GM18520 (cell line): ENCODE results near the gene IFIT5.
"Not testable (repeated sequence)": the region's sequence is repeated elsewhere in the genome, so short reads cannot be mapped to it uniquely, and the experiment has no call there.

Experiments
- ATAC-seq: cut with Tn5 transposase; IDR thresholded peaks from one replicate; pipeline ENCODE4 v1.9.1; 2021; ENCODE audit not compliant: unreplicated experiment

The IFIT5 gene

DNA sequence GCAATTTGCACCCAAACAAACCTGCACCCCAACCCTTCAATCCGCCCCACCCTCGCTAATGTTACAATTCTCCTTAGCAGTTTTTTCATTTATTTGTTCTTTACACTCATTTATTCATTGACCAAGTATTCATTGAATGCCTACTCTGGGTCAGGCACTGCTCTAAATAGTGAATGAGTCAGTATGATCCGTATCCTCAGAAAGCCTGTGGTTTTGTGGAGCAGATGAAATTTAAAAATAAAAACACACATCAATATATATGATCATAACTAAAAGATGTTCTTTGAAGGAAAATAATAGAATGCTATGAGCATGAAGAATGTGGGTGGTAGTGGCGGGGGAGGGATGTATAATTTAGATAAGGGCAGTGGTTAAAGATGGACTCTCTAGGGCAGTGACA lies 13.3 kb downstream of the IFIT5 start:
- ATAC-seq, result no peak

DNA sequence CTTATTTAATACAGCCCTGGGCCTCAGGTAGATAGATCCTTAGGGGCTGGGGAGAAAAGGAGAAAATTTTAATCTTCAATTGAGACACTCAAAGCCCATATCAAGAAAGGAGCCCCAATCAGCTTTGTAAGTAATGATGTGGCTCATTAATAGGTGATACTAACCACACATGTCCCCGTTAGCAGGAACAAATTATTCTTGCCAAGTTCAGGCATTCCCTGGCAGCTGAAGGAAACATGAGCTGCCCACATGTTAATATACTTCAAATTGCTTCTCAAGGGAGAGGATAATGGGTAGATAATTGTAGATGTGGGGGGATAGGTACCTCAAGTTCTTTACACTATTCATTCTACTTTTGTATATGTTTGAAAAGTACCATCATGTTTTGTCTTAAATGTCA lies 14.5 kb downstream of the IFIT5 start:
- ATAC-seq, result no peak

DNA sequence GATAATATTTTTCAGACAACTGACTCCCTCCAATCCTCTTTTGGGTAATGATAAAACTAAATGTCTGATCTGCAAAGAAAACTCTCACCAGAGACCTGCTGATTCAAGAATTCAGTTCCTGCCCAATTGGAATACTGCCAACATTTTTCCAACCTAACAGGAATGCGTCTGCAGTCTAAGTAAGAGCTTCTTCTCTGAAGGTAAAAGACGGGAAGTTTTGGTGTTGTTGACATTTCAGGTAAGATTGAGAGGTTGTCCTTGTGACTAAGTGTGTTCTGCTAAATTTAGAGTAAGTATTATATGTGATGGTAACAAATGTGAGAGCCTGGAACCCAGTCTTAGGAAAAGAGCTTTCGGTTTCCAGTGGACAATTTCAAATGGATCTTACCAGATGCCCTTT lies 17.6 kb downstream of the IFIT5 start:
- no peak for ATAC-seq

DNA sequence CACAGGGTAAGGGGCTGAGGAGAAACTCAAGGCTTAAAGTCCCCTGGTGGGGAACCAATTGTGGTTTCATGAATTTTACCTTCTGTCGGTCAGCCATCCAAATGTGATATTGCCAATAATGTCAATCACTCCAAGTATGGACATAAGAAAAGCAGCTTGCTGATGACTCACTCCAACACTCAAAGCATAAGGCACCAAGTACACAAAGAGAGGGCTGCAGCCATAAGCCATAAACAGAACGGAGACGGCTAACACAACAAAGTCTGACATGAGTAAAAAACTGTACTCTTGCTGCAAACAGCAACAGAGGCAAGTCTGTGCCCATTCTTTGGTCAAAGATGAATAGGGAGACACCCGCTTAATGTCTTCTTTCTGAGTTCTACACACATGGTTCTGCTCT lies 24.2 kb downstream of the IFIT5 start:
- ATAC-seq, result no peak

DNA sequence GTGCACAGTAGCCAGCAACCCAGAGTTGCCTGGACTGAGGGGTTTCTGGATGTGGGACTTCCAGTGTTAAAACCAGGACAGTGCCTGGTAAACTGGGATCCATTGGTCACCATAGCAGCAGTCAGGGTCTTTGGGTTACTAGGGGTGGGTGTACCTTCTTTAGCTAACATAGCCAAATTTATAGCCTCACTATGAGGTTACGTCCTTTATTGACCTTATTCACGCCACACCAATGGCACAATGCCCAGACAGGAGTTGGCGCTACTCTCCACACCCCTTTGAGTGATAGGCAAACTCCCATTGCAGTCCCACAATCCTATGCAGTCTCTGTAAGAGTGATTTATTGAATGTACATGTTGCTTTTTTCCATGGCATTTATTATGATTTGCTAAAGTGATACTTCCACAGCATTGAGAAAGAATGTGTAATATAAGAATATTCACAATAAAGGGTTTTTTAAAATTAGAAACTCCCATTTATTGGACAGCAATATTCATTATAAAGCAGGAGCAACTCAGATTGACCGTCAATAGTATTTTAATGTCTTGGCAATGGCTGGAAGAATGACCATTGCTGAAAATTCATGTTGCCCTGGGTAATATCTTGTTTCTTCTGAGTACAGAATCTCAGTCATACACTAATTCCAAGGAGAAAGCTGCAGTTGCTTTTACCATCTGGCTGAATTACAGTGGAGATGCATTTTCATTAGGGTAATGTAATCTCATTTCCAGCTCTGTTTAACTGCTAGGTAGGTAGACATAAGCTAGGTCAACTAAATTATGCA lies 26.1 kb downstream of the IFIT5 start:
- ATAC-seq, result no peak

DNA sequence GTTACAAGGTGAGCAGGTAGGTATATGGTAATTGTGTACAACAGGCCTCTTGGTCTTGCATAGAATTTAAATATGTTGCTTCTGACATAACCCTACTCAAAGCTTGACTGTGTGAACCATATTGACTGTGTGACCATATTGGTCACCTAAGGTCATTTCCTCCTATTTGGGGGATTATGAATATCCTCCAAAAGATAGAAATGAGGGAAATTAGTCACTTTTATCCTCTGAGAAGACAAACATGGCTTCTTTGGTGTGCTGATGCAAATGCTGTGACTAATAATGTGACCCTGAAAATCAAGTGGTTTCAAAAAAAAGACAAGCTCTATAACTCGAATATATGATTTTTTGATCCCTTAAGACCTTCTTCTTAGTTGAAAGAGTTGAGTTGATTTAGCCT lies 27.9 kb downstream of the IFIT5 start:
- no peak for ATAC-seq

DNA sequence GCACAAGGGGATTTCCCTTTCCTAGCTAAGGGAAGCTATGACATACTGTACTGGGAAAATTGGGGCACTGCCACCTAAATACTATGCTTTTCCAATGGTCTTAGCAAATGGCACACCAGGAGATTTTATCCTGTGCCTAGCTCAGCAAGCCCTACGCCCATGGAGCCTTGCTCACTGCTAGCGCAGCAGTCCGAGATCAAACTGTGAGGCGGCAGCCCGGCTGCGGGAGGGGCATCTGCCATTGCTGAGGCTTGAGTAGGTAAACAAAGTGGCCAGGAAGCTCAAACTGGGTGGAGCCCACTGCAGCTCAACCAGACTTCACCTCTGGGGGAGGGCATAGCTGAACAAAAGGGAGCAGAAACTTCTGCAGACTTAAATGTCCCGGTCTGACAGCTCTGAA lies 30.5 kb downstream of the IFIT5 start:
- ATAC-seq, result not testable (repeated sequence)

DNA sequence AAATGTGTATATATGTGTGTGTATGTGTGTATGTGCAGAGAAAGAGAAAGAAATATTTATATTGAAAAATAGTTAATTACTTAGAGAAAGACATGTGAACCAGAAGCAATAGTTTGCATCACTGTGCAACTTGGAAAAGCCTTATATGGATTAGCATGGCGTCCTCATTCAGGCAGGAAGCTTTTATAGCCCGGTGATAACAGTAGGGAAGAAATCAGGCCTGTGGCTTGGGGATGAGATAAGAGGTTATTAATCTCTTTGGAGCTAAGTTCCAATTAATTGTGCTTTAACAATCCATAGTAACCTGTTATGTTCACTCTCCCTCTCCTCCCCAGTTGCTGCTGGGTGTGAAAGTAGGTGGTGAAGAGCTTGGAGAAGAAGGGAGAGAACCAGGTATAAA lies 36.5 kb downstream of the IFIT5 start:
- ATAC-seq, result no peak

DNA sequence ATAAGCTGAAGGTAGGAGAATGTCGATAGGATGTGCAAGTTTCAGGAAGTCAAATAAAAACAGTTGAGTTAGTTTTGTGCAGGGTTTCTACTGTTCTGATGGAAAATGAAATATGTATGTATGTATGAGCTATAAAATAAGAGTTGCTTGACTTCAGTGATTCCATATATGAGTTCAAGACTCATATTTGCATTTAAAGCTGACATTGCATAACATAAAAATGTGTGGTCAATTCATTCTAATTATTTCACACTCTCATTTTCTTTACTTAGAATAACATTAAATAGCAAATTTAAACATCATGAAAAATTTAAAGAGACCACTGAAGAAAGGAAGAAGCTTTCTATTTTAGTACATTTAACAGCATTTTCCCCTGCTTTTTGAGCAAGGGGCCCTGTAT lies 37.8 kb downstream of the IFIT5 start:
- ATAC-seq, result no peak

DNA sequence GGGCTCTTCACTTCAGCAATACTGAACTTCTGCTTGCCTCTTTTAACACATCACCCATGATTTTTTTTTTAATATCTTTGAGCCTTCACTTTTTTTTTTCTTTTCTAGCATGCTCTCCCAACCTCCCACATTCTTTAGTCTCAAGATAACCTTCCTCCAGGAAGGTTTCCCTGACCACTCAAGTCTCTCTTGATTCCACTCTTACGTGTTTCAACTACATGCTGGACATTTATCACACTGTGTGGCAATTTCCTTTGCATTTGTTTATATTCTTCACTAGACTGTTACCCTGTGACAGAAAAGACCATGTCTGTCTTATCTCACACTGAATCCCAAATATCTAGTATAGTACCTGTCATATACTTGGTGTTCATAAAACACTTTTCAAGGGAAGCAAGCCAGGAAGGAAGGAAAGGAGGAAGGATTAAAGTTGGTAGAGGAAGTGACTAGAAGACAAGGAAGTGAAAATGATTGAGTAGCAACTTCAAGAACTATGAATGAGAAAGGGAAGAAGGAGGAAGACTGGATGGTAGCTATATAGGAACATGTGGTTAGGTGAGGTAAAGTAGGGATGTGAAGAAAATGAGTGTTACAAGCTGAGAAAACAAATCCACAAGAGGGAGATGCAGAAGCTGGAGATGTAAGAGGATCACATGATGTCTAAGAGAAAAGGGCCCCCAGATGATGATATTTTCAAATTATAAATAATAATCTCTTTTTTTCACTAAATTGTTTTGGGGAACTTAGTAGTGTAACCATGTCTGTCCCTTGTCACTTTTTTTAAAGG lies 40.4 kb downstream of the IFIT5 start:
- ATAC-seq, result no peak

DNA sequence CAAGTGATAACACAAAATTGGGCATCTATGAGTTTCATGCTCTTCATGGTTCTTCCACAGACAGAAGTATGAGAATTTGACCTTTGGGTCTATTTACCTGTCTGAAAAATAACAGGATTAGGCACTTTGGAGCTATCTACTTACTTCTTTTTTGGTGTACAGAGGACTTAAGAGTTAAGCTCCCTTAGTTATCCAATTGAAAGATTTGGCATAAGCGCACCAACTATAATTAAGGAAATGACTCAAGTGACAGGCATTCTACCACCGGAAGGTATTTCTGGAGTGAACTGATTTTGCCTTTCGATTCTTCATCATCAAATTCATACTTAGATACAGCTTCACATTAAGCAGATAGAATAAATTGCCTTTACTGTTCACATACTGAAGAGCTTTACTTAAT lies 43.9 kb downstream of the IFIT5 start:
- ATAC-seq, result no peak

DNA sequence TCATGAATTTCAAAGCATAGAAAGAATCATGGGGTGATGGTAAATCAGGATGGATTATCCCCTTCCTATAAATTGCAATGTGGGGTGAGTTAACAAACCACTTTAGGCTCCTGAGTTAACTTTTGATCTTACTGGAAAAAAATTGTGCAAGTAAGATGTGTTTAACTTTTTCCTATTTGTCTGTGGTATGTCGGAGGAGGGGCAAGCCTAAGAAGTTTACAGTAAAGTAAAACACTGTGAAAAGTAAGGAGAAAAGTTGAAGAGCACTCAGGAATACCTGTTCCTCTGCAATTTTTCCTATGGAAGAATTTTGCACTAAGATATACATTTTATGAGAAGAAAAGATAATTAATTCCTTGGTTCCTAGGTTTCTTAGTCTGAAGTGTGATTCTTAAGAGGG lies 44.4 kb downstream of the IFIT5 start:
- no peak for ATAC-seq

DNA sequence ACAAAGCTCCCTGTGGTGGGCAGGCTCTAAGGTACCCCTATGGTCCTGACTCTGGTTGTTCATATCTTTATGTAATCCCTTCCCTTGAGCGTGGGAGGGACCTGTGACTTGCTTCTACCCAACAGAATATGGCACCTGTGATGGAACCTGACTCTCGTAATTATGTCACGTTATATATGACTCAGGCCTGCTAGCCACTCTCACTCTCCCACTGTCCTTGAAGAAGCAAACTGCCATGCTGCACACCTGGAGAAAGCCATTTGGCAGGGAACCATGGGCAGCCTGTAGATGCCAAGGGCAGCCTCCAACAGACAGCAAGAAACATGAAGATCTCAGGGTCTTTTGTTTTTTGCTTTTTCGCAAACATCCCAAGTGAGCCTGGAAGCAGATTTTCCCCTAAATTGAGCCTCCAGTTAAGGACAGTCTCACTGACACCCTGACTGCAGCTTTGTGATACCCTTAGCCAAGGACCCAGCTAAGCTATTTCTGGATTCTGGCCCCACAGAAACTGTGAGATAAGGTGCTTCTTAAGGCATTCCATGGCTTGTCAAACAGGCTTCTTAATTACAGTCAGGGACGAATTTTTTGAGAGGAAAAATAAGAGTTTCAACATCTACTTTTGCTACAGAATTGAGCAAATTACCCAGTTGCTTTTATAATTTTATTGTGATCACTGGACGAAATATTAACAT lies 49.6 kb downstream of the IFIT5 start:
- no peak for ATAC-seq

DNA sequence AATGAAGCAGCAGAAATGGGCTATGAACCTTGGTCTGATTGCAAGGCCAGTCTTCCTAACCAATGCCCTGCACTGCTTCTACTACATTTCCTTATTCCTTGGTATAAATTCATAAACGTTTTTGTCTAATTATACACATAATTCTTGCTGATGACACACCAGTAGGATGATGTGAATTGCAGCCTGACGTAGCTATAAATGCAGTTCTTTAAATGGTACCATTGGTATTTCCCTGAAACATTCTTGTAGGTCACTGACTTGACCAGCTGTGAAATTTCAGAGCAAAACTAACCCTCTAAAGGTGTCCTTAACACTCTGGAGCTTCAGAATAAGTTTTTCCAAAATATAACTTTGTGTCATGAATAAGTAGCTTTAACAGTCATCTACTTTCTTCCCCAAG lies 50.8 kb downstream of the IFIT5 start:
- ATAC-seq, result no peak

DNA sequence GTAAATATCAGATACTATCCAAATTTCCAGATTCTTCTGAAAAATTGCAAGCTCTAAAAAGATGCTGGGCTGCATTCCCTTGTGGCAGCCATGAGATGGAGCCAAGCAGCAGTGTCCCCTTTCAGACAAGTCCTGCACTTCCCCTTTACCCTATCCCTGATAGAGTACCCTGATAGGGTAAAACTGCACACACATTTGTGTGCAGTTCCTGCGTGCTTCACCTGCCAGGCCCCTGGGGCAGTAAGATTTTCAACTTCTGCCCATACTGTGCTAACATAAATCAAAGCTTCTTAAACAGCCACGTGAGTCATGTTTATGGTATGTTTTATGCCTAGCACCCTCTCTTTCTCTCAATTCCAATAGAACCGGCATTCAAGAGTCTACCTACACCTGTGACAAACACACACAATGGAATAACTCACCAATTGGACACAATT lies 52.2 kb downstream of the IFIT5 start:
- ATAC-seq, result no peak

DNA sequence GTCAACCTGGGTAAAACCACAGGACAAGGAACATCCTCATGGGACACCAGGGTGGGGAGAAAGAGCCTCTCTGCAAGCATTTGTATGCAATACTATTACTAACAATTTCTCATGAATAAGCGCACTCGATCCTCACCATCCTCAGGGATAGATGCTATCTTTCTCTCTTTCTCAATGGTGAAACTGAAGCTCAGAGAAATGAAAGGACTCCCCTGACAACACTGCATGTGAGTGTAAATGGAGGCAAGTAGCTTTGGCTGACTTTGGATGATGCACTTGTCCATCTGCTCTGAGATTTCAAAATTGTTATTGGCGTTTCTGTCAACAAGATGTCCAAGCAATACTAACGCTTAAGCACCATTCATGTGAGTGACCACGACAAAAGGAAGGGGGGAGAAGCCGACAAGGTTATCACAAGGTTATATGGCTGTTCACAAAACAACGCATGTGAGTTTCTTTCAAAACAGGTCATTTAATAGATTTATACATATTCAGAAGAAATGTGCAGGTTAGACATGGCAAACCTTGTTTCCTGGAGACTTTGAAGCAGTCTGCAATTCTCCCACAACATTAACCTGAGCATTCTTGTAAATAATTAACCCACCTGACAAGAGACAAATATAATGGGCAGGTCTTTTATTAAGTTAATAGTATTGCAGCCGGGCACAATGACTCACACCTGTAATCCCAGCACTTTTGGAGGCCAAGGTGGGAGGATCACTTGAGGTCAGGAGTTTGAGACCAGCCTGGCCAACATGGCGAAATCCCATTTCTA lies 54.0 kb downstream of the IFIT5 start:
- no peak for ATAC-seq

DNA sequence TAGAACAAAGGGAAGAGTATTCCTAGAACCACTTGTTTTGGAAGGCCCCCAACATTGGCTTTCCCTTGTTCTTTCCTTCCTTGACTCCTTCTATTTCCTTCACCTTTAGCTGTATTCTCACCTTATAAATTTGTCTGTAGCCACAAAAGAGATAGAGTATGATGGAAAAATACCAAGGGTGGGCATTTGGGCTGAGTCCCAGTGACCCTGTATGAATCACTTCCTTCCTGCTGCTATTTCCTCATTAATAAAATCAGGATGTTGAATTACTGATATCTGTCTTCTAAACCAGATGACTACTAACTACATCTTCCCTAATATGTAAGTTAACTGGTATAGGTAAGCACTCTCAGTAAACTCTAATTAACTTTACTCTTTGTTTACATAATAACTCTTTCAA lies 55.1 kb downstream of the IFIT5 start:
- no peak for ATAC-seq
